Measurements from ENCODE around the gene KLHL30.

KLHL30 gene

GRCh38 chr2:238149841-238150572, 11.5 kb downstream of the KLHL30 start:
- no peak for DNase-seq (ENCODE audit: low read depth in 3 of 3)

DNA sequence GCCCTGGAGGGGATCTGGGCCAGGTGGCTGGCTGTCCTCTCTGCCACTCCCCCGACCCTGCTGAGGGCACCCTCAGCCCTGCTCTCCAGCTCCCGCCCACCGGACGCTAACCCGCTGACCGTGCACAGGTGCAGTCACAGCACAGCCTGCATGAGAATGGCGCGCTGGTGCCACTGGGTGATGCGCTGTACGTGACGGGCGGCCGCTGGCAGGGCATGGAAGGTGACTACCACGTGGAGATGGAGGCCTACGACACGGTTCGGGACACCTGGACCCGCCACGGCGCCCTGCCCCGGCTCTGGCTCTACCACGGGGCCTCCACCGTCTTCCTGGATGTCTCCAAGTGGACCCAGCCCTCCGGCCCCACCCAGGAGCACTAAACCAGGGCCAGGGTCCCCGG, 12.2 kb downstream of the KLHL30 start:
- DNase-seq (ENCODE audit: low read depth in 3 of 3), result no peak

- DNase-seq (ENCODE audit: low read depth in 3 of 3), result no peak
Measured at GRCh38 chr2:238151205-238151604, 12.7 kb downstream of the KLHL30 start.

GRCh38 chr2:238151628-238152235, 13.3 kb downstream of the KLHL30 start:
- no peak for DNase-seq (ENCODE audit: low read depth in 3 of 3)

- no peak for DNase-seq (ENCODE audit: low read depth in 3 of 3)
Measured at GRCh38 chr2:238152771-238153688, 14.6 kb downstream of the KLHL30 start.

DNA sequence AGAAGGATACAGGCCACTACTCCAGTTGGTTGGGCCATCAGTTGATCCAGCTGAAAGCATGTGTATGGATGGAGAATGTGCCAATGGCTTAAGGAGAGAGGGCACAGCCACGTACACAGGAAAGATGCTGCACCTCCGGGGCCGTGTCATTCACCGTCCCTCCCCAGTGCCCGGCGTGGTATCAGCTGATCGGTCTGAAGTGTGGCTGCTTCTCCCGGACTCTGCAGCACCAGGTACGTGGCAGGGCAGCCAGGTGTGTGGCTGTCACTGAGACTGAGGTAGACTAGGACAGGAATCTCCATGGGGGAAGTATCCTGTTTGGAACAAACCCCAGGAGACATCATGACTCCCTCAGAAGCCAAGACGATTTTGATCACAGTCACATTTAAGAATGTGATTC, 16.1 kb downstream of the KLHL30 start:
- no peak for DNase-seq (ENCODE audit: low read depth in 3 of 3)

GRCh38 chr2:238155051-238155760, 16.7 kb downstream of the KLHL30 start:
- no peak for DNase-seq (ENCODE audit: low read depth in 3 of 3)

GRCh38 chr2:238155761-238156694, 17.6 kb downstream of the KLHL30 start:
- DNase-seq (ENCODE audit: low read depth in 3 of 3), result no peak

- DNase-seq (ENCODE audit: low read depth in 3 of 3), result no peak
Measured at GRCh38 chr2:238157506-238158017, 19.1 kb downstream of the KLHL30 start.

DNA sequence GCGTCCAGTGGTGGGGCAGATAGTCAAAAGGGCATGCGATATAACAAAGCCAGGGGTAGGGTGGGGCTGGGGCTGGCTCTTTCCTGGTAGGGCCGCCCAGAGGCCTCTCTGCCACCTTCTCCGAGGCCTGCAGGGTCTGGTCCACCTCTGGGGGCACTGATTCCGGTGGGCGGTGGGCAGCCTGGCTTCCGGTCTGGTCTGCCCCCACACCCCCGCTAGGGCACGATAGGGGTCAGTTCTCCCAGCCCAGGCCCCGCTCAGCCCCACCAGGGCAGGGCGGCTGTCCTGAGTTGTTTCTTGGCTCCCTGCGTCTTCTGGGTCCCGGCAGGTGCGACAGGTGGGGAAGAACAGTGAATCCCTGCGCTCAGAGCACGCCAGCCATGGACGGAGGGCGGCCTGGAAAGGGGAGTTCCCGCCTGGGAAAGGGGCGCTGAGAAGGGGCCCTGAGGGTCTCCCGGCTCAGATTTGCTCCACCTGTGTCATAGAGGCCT, 19.6 kb downstream of the KLHL30 start:
- DNase-seq (ENCODE audit: low read depth in 3 of 3), result no peak

GRCh38 chr2:238158509-238159070, 20.1 kb downstream of the KLHL30 start, which contains the start of gene ERFE:
Gene ERFE, plus strand, starts transcription at chr2:238158970. Its CDS starts 38 bp downstream, at chr2:238159008.
- peak in 2 of 3 donors; percentile 36 to 38 for DNase-seq (ENCODE audit: low read depth in 3 of 3)

- no peak for DNase-seq (ENCODE audit: low read depth in 3 of 3)
Measured at GRCh38 chr2:238159071-238159539, 20.6 kb downstream of the KLHL30 start.

DNA sequence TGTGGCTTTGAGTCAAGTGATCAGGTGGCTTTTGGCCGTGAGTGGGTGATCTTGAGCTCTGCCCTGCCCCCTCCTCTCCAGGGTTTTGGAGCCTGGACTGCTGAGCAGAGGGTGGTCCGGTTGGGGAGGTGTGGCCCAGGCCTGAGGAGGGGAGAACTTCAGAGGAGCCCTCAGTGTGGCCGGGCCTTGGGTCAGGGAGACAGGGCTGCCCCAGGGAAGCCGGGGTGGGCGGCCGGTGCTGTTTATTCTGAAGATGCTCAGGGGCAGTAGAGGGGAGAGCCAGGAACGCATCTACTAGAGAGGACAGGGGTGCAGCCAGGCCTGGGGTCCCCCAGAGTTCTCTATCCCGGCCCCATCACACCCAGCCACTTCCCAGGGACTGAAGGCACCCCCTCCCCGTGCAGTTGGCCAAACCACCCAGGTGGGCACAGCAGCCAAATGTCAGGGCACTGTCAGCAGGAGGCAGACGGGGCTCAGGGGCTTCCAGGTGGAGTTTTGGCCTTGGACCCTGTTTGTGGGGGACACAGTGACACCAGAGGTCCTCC, 21.3 kb downstream of the KLHL30 start:
- DNase-seq (ENCODE audit: low read depth in 3 of 3), result no peak

DNA sequence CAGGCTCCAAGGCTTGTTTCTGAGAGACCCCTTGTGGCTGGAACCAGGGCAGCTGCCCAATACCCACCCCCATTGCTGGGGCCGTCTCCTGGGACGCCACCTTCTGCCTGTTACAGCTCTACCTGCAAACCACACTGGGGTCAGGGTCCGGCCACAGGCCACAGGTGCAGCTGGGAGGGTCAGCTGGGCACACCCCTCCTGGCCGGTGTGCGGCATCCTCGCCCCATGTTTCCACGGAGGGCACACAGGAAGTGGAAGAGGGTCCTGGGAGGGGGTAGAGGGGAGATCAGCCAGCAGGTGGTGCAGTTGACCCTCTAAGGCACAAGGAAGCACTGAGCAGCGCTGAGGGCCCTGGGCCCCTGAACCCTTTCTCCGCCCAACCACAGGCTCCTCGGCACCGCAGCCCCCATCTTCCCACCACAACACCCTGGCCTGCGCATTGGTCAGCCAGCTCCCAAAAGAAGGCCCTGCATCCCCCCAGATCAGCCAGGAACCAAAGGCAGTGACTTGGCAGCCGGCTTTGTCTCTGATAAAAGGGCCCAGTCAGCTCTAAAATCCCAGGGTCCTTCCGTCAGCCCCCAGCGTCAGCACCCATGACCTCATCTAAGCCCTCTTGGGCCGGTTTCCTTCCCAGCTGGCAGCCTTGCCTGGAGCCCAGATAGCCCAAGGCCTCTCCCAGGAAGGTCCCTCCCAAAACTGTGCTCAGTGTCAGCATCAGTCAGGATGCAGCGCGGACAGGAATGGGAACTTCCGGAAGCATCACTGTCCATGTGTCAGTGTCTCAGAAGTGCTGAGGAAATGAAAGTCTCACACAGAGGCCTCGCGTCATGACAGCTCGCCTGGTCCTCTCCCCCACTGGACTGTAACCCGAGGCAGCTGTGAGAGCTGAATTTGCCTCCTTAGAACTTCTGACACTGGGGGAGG, 22.0 kb downstream of the KLHL30 start:
- no peak for DNase-seq (ENCODE audit: low read depth in 3 of 3)

DNA sequence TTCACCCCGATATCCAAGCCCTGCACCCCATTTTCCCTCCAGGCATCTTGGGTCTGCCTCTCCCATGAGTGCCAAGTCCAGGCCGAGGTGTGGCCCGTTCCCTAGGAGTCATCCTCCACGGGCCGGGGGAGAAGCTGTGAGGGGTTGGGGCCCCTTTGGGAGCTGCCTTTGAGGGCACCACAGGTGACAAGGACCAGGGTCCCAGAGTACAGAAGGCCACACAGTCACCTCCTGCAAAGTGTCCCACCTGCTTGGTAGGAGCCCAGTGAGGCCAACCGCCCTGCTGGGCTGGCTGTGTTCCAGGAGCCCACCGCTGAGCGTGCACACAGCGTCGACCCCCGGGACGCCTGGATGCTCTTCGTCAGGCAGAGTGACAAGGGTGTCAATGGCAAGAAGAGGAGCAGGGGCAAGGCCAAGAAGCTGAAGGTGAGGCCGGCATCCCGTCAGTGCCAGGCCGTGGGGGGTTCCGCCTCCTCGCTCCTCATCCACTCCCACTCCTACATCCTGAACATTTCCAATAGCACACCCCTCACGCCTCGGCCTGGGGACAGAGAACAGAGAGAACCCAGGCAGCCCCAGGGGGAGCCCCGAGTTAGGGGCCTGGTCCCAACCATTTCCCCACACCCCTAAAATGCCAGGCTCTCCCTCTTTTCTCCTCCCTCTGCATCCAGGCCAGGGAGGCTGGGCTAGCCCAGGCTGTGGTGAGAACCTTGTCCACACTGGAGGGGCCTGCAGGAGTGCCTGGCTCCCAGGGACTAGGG, 23.0 kb downstream of the KLHL30 start:
- DNase-seq (ENCODE audit: low read depth in 3 of 3), result no peak

GRCh38 chr2:238162251-238162845, 23.9 kb downstream of the KLHL30 start:
- DNase-seq (ENCODE audit: low read depth in 3 of 3), result no peak

DNA sequence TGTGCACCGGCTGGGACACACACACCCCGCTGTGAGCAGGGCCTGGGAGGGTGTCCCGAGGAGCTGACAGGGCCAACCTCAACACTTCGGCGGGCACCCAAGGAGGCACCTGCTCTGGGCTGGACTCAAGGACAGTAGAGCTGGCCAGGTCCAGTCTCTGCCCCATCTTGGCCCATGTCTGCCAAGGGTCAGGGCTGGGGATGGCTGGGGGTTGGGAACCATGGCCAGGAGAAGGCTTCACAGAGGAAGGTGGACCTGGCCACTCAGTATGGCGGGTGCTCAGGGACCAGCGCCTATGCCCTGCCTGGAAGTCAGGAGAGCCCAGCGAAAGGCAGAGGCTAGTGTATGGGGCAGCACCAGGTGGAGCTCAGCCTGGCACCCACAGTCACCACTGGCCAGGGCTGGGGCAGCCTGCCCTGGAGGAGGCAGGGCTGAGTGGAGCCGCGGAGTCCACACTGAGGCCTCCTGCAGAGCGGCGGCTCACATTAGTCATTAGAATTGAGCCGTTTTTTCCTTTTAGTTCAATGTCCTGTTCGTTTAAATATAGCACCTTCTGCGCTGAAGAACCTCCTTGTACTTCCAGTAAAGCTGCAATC, 24.5 kb downstream of the KLHL30 start:
- DNase-seq (ENCODE audit: low read depth in 3 of 3), result no peak
